Astrocyte of the hippocampus (primary cell): ENCODE measurements around the gene CPED1.
"Not testable (repeated sequence)": the region's sequence is repeated elsewhere in the genome, so short reads cannot be mapped to it uniquely, and the experiment has no call there.

Source experiments
- DNase-seq: peaks from one replicate; pipeline ENCODE4 v3.0.0; 2011; ENCODE audit warnings: low read depth, low spot score

Gene CPED1

DNA sequence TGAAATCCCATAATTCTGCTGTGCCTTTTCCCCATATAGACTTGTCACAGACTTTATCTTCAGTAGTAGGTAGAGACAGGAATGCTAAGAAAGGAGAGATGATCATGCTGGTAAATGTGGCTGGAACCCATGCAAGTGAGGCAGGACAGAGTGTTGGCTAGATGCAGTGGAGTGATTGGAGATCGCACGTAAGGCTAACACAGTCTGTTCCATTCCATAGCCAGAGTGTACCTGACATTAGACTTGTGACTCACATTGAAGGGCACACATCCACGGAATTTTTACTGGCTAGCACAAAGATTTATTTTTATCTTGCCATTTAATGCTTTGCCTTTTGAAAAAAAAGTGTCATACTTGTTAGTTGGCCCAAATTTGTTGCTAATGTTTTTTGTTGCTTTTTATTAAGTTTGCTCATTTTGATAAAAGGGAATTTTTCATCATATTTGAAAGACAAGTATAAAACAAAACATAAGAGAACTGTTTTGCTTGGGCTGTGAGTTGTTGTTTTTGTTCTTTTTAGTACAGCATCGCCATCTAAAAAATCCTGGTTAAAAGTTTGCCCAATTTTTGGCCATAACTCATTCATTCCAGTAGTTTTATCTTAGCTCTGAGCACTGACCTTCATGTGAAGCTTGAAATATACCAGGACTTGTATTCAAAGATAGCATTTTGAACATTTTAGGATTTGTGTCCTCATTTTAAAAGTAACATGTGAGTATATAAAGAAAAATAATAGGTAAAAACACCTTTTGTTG, 81.0 kb downstream of the CPED1 start:
- DNase-seq, result peak; percentile 20

DNA sequence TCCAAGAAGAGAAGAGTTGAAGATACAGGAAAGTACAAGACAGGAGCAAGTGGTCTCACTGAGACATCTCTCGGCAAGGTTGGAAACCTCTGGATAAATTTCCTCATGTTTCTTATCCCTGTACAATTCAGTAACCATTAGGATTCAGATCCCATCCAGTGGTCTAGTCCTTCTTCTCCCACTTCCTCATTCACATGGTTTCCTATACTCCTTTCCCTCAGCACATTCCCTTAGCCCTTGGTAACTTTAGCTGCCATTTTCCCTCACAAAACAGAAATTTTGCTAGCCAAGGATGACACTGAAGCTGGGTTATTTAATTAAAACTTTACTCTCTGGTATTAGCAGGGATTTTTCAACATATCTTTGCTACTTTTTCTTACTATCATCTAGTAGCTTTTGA, 82.6 kb downstream of the CPED1 start:
- no peak for DNase-seq

DNA sequence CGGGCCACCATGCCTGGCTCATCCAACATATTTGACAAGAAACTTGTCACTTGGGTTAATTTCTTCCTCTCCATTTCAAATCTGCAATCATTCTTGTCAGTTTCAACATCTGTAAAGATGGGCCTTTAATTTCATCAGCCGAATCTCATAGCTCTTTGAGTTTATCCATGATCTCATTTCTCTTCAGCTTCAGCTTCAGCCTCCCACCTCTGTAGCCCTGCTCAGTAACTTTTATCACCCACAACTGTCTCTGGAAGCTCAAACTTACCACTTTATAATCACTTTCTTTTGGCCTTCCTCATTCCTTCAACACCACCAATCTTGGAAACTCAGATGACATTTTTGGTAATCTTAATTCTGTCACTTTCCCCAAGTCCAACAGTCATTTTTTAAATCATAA, 83.2 kb downstream of the CPED1 start:
- DNase-seq, result no peak

DNA sequence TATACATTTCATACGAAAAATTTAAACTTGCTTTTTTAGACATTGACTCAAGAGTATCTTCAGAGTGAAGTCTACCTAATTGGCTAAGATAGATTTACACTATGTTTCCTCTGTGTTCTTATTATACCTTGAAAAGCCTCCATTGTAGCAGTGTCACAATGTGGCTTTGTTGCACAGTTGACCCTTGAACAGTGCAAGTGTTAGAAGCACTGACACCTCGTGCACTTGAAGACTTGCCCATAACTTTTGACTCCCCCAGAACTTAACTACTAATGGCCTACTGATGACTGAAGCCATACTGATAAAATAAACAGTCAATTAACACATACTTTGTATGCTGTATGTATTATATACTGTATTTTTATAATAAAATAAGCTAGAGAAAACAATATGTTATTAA, 84.3 kb downstream of the CPED1 start:
- DNase-seq, result no peak

DNA sequence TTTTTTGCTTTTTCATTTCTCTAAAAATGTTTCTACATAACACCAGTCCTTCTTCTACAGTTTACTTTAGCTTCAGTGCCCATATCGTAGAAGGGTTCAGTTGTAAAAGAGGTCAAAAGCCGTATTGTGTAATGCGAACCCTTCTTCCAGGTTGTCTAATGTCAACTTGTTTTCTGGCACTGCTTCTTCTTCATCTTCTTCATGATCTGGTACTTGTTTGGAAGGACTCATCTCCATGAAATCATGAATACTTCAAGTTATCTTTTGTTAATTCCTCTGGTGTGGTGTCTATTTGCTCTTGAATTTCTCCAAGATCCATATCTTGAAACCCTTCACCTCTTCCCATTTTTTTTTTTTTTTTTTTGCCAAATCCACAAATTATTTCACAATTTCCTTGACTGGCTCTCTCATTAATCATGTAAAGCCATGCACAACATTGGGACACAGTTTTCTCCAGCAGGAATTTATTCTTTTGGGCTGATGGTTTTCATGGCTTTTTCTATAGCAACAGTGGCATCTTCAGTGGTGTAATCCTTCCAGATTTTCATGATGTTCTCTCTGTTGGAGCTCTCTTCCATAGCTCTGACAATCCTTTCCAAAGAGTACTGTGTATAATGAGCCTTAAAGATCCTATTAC, 85.1 kb downstream of the CPED1 start:
- DNase-seq, result no peak

DNA sequence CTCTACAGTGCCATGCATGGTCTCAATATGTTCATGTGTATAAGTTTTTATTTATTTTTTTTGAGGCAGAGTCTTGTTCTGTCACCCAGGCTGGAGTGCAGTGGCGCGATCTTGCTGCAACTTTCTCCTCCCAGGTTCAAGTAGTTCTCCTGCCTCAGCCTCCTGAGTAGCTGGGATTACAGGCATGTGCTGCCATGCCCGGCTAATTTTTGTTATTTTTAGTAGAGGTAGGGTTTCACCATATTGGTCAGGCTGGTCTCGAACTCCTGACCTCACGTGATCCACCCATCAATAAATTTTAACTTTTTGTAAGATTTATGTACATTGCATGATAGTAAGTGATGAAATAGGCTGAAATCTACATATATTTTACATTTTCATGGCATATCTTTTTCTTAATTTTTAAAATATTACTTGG, 86.9 kb downstream of the CPED1 start:
- DNase-seq, result not testable (repeated sequence)

DNA sequence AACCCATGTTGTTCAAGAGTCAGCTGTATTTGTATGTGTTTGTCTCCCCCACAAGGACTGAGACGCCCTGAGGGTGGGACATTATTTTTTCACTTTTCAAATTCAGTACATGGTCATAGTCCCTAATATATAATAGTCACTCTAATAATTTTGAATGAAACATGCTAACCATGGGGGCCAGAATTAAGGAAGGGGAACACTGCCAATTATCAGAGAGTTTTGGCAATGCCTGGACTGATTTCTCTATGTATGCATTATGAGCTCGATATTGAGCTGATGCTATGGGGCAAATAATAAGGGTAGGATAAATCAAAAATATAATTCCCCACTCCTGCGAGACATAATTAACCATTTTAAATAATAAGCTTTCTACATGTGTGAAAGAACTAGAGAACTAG, 87.4 kb downstream of the CPED1 start:
- no peak for DNase-seq

DNA sequence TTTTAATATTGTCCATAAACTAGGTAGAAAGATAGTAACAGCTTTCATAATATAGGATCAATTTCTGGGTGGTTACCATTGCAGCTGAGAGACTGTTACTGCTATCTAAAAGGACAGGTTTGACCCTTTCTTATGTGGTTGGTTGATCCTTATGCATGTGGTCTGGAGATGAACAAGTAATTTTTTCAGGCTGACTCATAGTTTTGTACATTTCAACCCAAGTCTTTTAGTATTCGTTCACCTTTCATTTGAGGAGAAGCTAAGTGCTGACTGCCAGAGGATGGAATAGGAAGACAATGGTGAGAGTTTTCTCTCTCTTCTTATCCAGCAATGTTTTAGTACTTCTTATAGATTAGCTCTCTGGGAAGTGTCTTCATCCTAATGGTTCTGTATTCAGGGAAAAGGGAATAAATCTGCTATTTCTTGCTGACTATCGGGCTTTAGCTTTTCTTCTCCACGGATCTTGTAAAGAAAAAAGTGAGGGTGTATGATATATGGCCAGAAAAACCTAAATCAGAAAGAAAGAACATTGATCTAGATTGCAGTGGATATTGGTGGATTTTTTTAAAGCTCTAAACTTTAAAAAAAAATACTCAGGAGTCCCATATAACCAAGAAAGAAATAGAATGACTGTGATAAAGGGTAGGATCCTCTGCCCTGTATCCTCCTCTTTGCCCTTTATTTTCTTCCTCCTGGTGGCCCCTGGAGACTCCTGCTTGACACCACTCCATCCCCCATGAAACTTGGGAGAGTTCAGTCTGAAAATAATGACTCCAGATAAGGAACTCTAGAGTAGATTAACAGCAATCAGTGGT, 88.0 kb downstream of the CPED1 start:
- DNase-seq, result peak; percentile 52

DNA sequence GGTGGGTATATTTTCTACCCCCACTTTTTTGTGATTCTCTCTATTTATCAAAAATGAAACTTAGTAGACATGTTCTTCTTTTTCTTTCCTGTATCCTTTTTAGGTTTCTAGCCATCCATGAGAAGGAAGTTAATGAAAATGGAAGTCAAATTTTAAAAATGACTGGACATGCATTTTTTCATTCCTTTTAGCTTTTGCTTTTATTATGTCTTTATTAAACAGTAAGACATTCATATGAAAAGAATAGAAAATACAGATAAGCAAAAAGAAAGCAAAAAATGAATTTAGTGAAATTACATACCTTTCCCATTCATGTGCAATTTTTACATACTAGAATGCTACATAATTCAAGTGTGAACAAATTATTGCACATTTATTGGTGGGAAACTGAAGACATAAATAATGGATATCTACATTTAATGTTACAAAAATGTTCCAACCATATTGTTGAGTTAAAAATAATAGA, 88.7 kb downstream of the CPED1 start:
- DNase-seq, result no peak

DNA sequence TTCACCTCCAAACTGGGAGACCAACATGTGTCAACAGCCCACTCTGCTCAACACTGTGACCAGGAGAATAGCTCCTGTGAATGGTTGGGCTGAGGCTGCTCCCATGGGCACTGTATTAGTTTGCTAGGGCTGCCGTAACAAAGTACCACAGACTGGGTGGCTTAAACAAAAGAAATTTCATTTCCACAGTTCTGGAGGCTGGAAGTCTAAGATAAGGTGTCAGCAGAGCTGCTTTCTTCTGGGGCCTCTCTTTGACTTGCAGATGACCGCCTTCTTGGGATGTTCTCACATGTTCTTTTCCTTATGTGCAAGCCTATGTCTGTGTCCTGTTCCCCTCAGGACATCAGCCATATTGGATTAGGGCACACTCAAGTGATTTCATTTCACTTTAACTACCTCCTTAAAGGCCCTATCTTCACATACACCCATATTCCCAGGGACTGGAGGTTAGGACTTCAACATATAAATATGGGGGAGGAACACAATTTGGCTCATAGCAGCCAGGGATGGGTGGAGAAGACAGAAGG, 90.3 kb downstream of the CPED1 start:
- no peak for DNase-seq

DNA sequence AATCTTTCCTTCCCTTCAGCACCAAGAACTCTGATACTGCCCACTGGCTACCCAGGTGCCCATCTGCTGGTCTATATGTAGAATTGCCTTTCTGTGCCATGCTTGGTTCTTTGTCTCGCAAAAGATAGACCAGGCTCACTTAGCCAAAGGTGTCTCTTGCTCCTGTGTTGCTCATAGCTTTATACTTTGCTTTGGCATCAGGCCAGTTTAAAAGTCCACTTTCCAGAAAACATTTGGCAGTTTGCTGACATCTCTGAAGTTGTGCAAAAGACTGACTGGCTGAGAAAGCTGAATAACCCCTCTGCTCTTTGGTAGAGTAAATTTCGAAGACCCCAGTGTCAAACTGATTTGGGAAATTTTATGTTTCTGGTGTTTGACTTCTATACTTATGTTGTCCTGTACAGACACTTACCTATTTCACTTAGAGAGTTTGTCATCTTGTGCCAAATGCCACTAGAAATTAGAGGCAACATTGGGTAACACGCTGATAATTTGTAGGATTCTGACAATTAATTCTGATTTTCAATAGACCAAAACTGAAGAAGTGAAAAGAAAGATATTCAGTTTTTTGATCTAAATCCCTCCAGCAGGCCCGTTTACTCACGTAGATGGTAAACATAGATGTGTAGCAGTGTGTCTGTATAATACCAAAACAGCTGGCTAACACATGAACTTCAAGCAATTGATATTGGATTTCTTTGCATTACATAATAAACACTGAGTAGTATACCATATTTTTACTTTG, 91.1 kb downstream of the CPED1 start:
- DNase-seq, result peak; percentile 29

DNA sequence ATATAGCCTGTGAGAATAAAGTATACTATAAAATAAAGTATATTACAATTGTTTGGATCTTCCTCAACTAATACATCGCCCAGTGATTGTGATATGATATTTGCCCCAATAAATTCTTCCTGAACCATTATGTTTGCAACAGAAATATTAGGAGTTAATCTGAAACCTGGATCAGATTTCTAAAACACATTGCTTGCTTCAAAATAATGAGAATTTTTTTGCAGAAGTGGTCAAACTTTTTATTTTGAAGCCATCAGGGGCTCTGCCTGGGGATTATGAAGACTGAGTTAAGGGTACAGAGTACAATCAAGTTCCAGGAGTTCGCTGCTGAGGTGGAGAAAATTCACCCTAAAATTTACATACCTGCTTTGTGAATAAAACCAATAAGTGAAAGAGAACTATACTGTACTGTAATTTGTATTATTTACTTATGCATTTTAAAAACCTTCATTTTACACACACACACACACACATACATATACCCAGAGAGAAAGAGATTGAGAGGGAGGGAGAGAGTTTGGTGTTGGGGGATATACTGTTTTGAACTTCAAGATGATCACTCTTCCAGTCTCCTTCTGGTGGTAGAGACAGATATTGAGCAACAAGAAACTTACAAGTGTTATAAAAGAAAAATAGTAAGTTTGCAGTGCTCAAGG, 91.9 kb downstream of the CPED1 start:
- no peak for DNase-seq

DNA sequence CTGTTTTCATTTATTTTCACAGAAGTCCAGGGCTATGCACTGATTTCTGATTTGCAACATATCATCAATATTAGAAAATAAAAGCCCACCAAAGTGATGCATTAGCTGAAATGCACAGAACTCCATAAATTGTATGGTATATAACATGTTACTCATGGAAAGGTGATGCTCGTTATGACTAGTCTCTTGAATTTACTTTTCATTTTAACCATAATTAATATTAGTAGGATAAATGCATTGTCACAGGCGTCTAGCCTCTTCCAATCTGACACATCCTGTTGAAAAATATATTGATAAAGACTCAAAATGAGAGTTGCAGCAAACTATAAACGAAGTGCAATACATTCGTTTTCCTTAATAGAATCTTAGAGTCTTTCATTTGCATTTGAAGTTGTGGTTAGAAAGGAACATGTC, 92.4 kb downstream of the CPED1 start:
- no peak for DNase-seq

DNA sequence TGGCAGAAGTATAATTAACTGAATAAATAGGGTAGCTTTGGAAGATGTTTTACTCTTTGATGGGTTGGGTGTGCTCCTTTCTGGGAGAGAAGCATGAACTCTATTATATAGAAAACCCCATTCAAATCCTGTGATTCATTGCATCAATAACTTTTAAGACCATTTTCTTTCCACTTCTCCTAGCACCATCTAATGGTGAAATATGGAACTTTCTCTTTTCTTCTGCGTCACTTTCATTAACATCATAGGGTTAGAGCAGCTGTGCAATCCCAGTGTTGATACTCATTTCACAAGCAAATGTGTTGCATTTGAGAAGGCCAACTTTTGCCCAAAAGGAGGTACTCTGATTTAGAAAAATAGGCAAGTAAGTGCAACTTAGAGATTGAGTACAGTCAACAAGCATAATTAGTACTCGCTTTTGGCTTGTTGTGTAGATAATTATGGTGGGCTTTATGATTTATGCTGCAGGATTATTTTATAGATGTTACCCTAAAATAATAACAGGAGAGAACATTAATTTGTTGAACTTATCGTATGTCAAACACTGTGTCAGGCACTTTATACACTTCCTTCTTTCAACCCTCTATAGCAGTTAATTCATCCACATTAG, 92.9 kb downstream of the CPED1 start:
- DNase-seq, result peak; percentile 69

DNA sequence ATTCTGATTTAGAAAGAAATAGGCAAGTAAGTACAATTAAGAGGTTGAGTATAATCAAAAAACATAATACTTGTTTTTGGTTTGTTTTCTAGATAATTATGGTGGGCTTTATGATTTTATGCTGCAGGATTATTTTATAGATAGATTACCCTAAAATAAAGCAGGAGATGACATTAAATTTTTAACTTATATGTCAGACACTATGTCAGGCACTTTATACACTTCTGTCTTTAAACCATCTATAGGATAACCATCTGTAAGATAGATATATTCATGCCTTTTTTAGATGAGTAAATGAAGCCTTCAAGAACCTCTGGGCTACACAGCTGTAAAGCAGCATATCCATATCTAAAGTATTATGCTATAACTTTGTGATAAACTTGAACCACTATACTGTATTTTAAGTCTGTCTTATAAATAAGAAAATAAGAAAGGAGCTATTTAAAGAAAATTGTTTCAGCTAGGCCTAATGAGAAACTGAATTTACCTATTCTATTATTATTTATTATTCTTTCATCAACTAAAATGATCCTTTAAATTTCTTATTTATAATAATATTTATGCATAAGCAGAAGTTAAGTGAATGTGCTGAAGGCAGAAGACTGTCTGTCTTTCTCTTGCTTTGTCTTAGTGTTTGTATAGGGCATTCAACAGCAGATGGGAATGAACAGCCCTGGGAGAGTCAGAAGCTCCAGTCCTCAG, 94.0 kb downstream of the CPED1 start:
- no peak for DNase-seq

DNA sequence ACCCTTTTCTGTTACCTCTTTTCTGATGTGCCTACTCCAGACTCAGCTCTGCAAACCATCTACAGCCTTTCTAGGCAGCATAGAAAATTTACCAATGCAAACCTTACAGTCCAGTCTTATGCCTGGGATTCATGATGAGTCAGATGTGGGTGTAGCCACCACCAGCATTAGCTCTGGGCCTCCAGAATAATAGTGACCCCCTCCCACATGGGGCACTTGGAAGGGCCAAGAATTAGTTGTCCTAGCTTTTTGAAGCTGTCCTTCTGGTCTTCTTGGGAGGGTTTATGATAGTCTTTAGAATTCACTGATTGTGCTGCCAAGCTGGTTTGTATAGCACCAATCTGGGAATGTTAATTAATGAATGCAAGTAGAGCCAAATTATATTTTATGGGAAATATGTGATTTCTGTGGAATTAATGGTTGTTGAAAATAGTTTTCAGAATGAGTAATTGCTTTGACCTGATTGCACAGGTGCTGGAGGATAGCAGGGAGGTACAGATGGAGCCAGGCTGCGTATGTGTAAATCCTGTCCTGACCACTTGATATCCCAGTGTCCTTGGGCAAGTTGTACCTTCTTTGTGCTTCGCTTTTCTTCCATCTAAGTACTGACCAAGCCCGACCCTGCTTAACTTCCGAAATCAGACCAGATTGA, 94.8 kb downstream of the CPED1 start:
- DNase-seq, result peak; percentile 49

DNA sequence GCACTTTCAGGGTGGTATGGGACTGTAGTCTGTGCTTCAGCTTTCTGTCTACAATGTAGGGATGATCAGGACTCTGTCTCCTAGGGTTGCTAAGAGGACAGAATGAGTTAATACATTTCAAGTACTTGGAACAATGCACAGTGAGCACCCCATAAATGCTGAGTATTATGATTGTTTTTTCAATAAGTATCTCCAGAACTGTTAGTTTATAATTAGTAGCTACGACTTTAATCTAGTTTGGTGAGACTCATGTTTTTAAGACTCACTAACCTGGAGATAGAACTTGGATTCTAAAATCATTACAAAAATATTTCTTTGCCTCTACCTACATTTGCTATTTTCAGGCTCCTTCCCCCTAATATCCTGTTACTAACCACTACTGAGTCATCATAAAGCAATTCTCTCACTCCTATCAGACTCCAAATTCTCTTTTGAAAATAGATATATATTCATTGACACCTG, 95.3 kb downstream of the CPED1 start:
- no peak for DNase-seq

DNA sequence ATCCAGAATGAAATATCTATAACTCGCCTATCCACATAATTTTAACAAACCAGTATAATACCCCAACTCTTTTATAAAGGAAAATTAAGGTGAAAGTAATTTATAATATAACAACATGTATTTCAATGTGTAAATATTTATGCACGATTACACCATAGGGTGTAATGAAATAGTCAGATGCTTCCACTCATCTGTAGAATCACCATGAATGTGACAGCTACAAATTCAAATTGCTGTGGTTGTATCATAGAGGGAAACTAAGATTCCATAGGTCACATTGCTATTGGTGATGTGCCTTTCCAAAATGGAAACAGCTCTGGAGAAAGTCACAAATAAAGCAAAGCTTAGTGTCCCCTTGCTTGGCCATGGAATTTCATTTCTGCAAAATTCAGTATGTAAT, 95.7 kb downstream of the CPED1 start:
- DNase-seq, result no peak

DNA sequence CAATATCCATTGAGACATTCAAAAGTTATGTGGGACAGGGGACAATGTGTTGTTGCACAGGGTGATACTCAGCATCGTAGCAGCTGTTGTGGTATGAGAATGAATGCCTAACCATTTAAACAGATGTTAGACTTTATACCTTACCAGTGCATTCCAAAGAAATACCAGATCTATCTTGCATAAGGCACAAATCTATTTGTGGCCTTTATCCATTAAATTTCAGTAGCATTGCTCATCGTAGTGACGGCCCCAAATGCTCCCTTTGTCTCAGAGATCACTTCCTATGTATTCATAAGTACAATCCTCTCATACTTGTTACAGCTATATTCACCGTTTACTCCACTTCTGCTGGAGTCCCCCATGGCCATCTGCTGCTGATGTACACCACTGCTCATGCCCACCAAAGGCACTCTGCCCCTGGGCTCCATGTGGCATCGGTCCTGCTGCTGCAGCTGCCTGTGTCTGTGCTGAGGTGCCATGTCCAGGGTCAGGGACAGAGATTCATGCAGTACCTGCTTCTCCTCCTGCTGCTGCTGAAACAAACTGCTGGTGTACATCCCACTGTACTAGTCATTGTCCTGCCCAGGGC, 96.3 kb downstream of the CPED1 start:
- peak; percentile 69 for DNase-seq
